SK-N-SH (cell line): ENCODE results near the gene PMM2. TPM values are rescaled to one million over a fixed set of nuclear protein-coding genes. Genes with fewer than 3 reads are reported as not detected.

ENCODE experiments used
- CTCF ChIA-PET: fragments of 300-600, 350-600 bp; formaldehyde crosslinking; extraction: SDS; loops from one replicate; lab custom pipeline; 2021; lab: Yijun Ruan, JAX
- POLR2A ChIA-PET: fragments of 350-600 bp; sonication (Branson Sonifier 250); formaldehyde crosslinking; extraction: SDS; loops from one replicate; lab custom pipeline; 2020; ENCODE audit warnings: antibody characterized with exemption, inconsistent platforms; lab: Yijun Ruan, JAX
- DNase-seq: peaks from one replicate; pipeline ENCODE4 v3.0.0; 2012
- H2AFZ ChIP-seq: fragments of 200-600 bp; sonication (generic); 2 replicates; pipeline ENCODE4 v1.8.1; 2016; ENCODE audit warnings: antibody characterized with exemption, mild to moderate bottlenecking, low read depth
- H3F3A ChIP-seq: fragments of 200-600 bp; sonication (generic); replicated peaks from 2 replicates; pipeline ENCODE3; 2016; ENCODE audit warnings: antibody characterized with exemption, mild to moderate bottlenecking; ENCODE audit not compliant: insufficient read depth
- H3K27ac ChIP-seq, 2 experiments: fragments of 200-500 bp in 1 of 2; fragments of 200-600 bp in 1 of 2; sonication (Bioruptor generic) in 1 of 2; sonication (generic), shearing (Covaris generic) in 1 of 2; 2 replicates each; pipeline versions ENCODE4 v1.5.1 to v1.6.1; 2014 to 2016; ENCODE audit warnings: low read depth in 2 of 2, inconsistent platforms in 1 of 2, low read length in 1 of 2, mild to moderate bottlenecking in 1 of 2, mixed read lengths in 1 of 2
- H3K27me3 ChIP-seq: fragments of 200-600 bp; sonication (generic), shearing (Covaris generic); 2 replicates; pipeline ENCODE4 v1.6.1; 2016; ENCODE audit warnings: mixed run types; ENCODE audit not compliant: insufficient read depth
- H3K36me3 ChIP-seq, 2 experiments: fragments of 200-500 bp in 1 of 2; fragments of 200-600 bp in 1 of 2; sonication (Bioruptor generic) in 1 of 2; sonication (generic) in 1 of 2; replicated peaks in 1 of 2; 2 replicates each; pipeline versions ENCODE3 to v1.5.1; 2014 to 2016; ENCODE audit warnings: low read length in 1 of 2, mild to moderate bottlenecking in 1 of 2; ENCODE audit not compliant: insufficient read depth in 2 of 2, control insufficient read depth in 1 of 2
- H3K4me1 ChIP-seq, 2 experiments: fragments of 200-500 bp in 1 of 2; fragments of 200-600 bp in 1 of 2; sonication (Bioruptor generic) in 1 of 2; sonication (generic), shearing (Covaris generic) in 1 of 2; 2 replicates each; pipeline versions ENCODE4 v1.5.1 to v1.6.1; 2014 to 2016; ENCODE audit warnings: low read depth in 1 of 2, low read length in 1 of 2, mixed run types in 1 of 2; ENCODE audit not compliant: insufficient read depth in 2 of 2, control insufficient read depth in 1 of 2
- H3K4me2 ChIP-seq: fragments of 200-600 bp; sonication (generic), shearing (Covaris generic); 2 replicates; pipeline ENCODE4 v1.6.1; 2017; ENCODE audit warnings: mixed run types
- H3K4me3 ChIP-seq, 2 experiments: fragments of 200-500 bp in 1 of 2; fragments of 200-600 bp in 1 of 2; sonication (Bioruptor generic) in 1 of 2; sonication (generic), shearing (Covaris generic) in 1 of 2; 2 replicates each; pipeline versions ENCODE4 v1.5.1 to v1.8.1; 2014 to 2016; ENCODE audit warnings: low read depth in 2 of 2, inconsistent platforms in 1 of 2, low read length in 1 of 2, mild to moderate bottlenecking in 1 of 2, mixed read lengths in 1 of 2, moderate library complexity in 1 of 2
- H3K79me2 ChIP-seq: fragments of 200-600 bp; sonication (generic); 2 replicates; pipeline ENCODE4 v1.8.1; 2017; ENCODE audit warnings: mild to moderate bottlenecking; ENCODE audit not compliant: insufficient read depth
- H3K9ac ChIP-seq: fragments of 200-600 bp; sonication (generic); 2 replicates; pipeline ENCODE4 v1.6.1; 2017; ENCODE audit warnings: mixed run types
- H3K9me2 ChIP-seq: fragments of 200-600 bp; sonication (generic); 2 replicates; pipeline ENCODE4 v1.6.1; 2017; ENCODE audit warnings: mixed run types
- H3K9me3 ChIP-seq: fragments of 200-600 bp; sonication (generic); 2 replicates; pipeline ENCODE4 v1.6.1; 2017; ENCODE audit warnings: mixed run types, mild to moderate bottlenecking, moderate library complexity
- H4K20me1 ChIP-seq: fragments of 200-600 bp; sonication (generic); 2 replicates; pipeline ENCODE4 v1.6.1; 2017; ENCODE audit warnings: mild to moderate bottlenecking, mixed run types; ENCODE audit not compliant: insufficient read depth
- CTCF ChIP-seq: fragments of 200-600 bp; sonication (generic); IDR thresholded peaks from 2 replicates; pipeline ENCODE4 v1.6.1; 2017; ENCODE audit warnings: antibody characterized with exemption, mild to moderate bottlenecking, moderate library complexity
- GABPA ChIP-seq: IDR thresholded peaks from 2 replicates; pipeline ENCODE4 v1.4.0; 2012; ENCODE audit warnings: low read depth, mild to moderate bottlenecking
- GATA2 ChIP-seq: sonication (generic); formaldehyde crosslinking; IDR thresholded peaks from 2 replicates; pipeline ENCODE4 v1.5.0; 2020; ENCODE audit warnings: mild to moderate bottlenecking, missing genetic modification reagents
- JUND ChIP-seq: IDR thresholded peaks from 2 replicates; pipeline ENCODE4 v1.4.0; 2012
- MEF2A ChIP-seq: IDR thresholded peaks from 2 replicates; pipeline ENCODE4 v1.4.0; 2012; ENCODE audit warnings: low read depth, borderline replicate concordance
- MXI1 ChIP-seq: IDR thresholded peaks from 2 replicates; pipeline ENCODE4 v1.6.1; 2012; ENCODE audit warnings: mild to moderate bottlenecking, low read depth, low read length, improper control_type of control experiment
- NFIC ChIP-seq: IDR thresholded peaks from 2 replicates; pipeline ENCODE4 v1.4.0; 2012; ENCODE audit warnings: borderline replicate concordance
- POLR2AphosphoS5 ChIP-seq: IDR thresholded peaks from 2 replicates; pipeline ENCODE4 v1.6.1; 2012; ENCODE audit warnings: low read depth, low read length
- RCOR1 ChIP-seq: fragments of 150-350 bp; IDR thresholded peaks from 2 replicates; pipeline ENCODE4 v1.6.1; 2017; ENCODE audit warnings: antibody characterized with exemption, low read length
- RXRA ChIP-seq: IDR thresholded peaks from 2 replicates; pipeline ENCODE4 v1.4.0; 2012; ENCODE audit warnings: low read depth, mild to moderate bottlenecking, borderline replicate concordance
- TAF1 ChIP-seq: IDR thresholded peaks from 2 replicates; pipeline ENCODE4 v1.6.1; 2012; ENCODE audit warnings: low read depth, mild to moderate bottlenecking, low read length, moderate library complexity, borderline replicate concordance
- USF2 ChIP-seq: fragments of 150-350 bp; IDR thresholded peaks from 2 replicates; pipeline ENCODE4 v1.6.1; 2017; ENCODE audit warnings: antibody characterized with exemption, low read length, low read depth, borderline replicate concordance
- ZBTB33 ChIP-seq: IDR thresholded peaks from 2 replicates; pipeline ENCODE4 v1.4.0; 2012; ENCODE audit warnings: low read depth, borderline replicate concordance
- WGBS: methylation state at CpG from one replicate; pipeline ENCODE4 v1.1.6; 2017; ENCODE audit warnings: low lambda C conversion rate; 5-methylcytosine and 5-hydroxymethylcytosine counted together
- polyA plus RNA-seq, 3 experiments: library from polyadenylated mRNA; depleted of rRNA; stranded (reverse); fragments of >200 nt; gene quantifications; 2 replicates each; pipeline ENCODE4 v1.2.3, GENCODE V29; 2012
- TF ChIP-seq, protein P1 (sequence below): fragments of 150-350 bp; IDR thresholded peaks from 2 replicates; pipeline ENCODE4 v1.6.1; 2016; ENCODE audit warnings: mild to moderate bottlenecking, low read depth, low read length

The PMM2 gene
- polyA plus RNA-seq, 1 of the 3 experiments (the other 2 are of a cell fraction), result 24.3 TPM

DNA sequence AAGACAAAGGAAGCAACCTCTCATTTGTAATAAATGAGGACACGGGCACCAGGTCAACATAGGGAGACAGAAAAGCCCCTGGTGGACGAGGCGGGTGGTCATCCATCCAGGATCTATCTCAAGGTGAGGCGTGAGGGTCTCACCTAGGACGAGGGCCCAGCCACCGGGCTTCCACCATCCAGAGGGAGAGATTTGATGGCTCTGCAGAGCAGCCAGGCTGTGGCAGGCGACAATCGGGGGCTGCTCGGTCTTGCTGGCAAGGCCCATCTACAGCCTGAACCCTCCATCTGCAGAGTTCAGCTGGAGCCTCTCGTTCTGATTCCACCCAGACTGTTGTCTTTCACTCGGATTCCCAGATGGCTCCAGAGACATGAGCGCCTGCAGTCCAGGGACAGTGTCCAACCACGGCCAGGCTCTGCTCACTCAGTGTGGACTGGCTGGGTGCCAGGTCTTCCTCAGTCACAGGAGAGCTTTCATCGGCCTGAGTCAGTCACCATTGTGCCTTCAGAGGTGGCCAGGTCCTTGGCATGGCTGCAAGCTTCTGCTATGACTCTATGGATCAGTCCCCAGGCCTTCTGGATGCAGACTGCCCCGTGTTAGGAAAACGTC, 90.4 kb downstream of the PMM2 start:
- peaks cover 7 to 34% of the 10 kb centered on the region in 2 experiments for H3K36me3 ChIP-seq
- no peaks in the 10 kb centered on the region for H3K27me3 ChIP-seq
- H3F3A ChIP-seq, result peaks cover 6% of the 10 kb centered on the region
- no peak overlapping the region for H3K4me2 ChIP-seq
- TF ChIP-seq MXI1 (peak; percentile 53; the same call in 1 of the 2 replicates), POLR2AphosphoS5 (no peak), RCOR1 (no peak), USF2 (no peak), NFIC (peak; percentile 69), JUND (no peak), GATA2 (CRISPR knock-in tag) (no peak), TAF1 (no peak), CTCF (no peak), MEF2A (no peak), RXRA (no peak), ZBTB33 (no peak), GABPA (no peak)
- TF ChIP-seq, protein P1, sequence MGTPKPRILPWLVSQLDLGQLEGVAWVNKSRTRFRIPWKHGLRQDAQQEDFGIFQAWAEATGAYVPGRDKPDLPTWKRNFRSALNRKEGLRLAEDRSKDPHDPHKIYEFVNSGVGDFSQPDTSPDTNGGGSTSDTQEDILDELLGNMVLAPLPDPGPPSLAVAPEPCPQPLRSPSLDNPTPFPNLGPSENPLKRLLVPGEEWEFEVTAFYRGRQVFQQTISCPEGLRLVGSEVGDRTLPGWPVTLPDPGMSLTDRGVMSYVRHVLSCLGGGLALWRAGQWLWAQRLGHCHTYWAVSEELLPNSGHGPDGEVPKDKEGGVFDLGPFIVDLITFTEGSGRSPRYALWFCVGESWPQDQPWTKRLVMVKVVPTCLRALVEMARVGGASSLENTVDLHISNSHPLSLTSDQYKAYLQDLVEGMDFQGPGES, result no peak
- no peaks in the 10 kb centered on the region for H3K9me3 ChIP-seq
- 0 out of 2 replicates have a peak, but pooled peaks cover 12% of the 10 kb centered on the region for H4K20me1 ChIP-seq
- WGBS, result 81% methylated on average over 9 of the region's 16 CpGs
- H3K9me2 ChIP-seq, result no peaks in the 10 kb centered on the region
- CTCF ChIA-PET, result interaction anchor here (0.6 to 2.5 kb wide), 13 partner anchors 8 to 350 kb away, joined by 3 to 15 read pairs (median 4); no protein-coding TSS in a partner anchor
- H3K79me2 ChIP-seq, result no peaks in the 10 kb centered on the region
- H3K27ac ChIP-seq, result peak overlapping the region in 1 of 2 experiments; percentile 80; a peak in 2 of 4 replicates
- H3K4me3 ChIP-seq, result no peak overlapping the region
- H3K4me1 ChIP-seq, result peaks cover 9 to 32% of the 10 kb centered on the region in 2 experiments; a peak in 2 of 4 replicates
- no peak overlapping the region for H2AFZ ChIP-seq
- DNase-seq, result peak; percentile 81
- POLR2A ChIA-PET, result interaction anchor here (0.6 to 1.3 kb wide), 2 partner anchors 9 to 48 kb away, joined by 4 read pairs; no protein-coding TSS in a partner anchor
- H3K9ac ChIP-seq, result no peak overlapping the region
